ENCODE measurements around the gene STPG2.

Gene STPG2

GRCh38 chr4:98170035-98170434, 26.8 kb upstream of the STPG2 start:
- no peak for DNase-seq (ENCODE audit: low read depth)
- TF ChIP-seq MAX (IDR thresholded peaks at IDR 0.05; ENCODE audit: low read depth, low read length) (no peak), MYC (IDR thresholded peaks at IDR 0.05; ENCODE audit: low read depth, low read length) (no peak), POLR2A (IDR thresholded peaks at IDR 0.05; ENCODE audit: extremely low read depth, insufficient read length) (no peak), CTCF (IDR thresholded peaks at IDR 0.05; ENCODE audit: low read depth, low read length) (no peak)
- no peak overlapping the region for H3K4me3 ChIP-seq (ENCODE audit: low read depth, low read length)

- TF ChIP-seq MAX (IDR thresholded peaks at IDR 0.05; ENCODE audit: low read depth, low read length) = no peak
- TF ChIP-seq POLR2A (IDR thresholded peaks at IDR 0.05; ENCODE audit: extremely low read depth, insufficient read length) = no peak
- no peak overlapping the region for H3K4me3 ChIP-seq (ENCODE audit: low read depth, low read length)
- no peak for DNase-seq (ENCODE audit: low read depth)
These were observed 23.4 kb upstream of the STPG2 start for GRCh38 chr4:98166731-98167041.

- TF ChIP-seq MAX (IDR thresholded peaks at IDR 0.05; ENCODE audit: low read depth, low read length) (no peak), POLR2A (IDR thresholded peaks at IDR 0.05; ENCODE audit: extremely low read depth, insufficient read length) (no peak), CTCF (IDR thresholded peaks at IDR 0.05; ENCODE audit: low read depth, low read length) (no peak), MYC (IDR thresholded peaks at IDR 0.05; ENCODE audit: low read depth, low read length) (no peak)
- H3K4me3 ChIP-seq (ENCODE audit: low read depth, low read length) = no peak overlapping the region
- no peak for DNase-seq (ENCODE audit: low read depth)
These were observed 22.9 kb upstream of the STPG2 start for GRCh38 chr4:98166025-98166730.

GRCh38 chr4:98162696-98163095, 19.4 kb upstream of the STPG2 start:
- DNase-seq (ENCODE audit: low read depth) = no peak
- TF ChIP-seq POLR2A (IDR thresholded peaks at IDR 0.05; ENCODE audit: extremely low read depth, insufficient read length) = no peak
- TF ChIP-seq MAX (IDR thresholded peaks at IDR 0.05; ENCODE audit: low read depth, low read length) = no peak
- TF ChIP-seq MYC (IDR thresholded peaks at IDR 0.05; ENCODE audit: low read depth, low read length) = no peak
- TF ChIP-seq CTCF (IDR thresholded peaks at IDR 0.05; ENCODE audit: low read depth, low read length) = no peak
- no peak overlapping the region for H3K4me3 ChIP-seq (ENCODE audit: low read depth, low read length)

GRCh38 chr4:98151145-98151924, 8.1 kb upstream of the STPG2 start:
- TF ChIP-seq MYC (IDR thresholded peaks at IDR 0.05; ENCODE audit: low read depth, low read length) = no peak
- DNase-seq (ENCODE audit: low read depth) = peak; percentile 23
- H3K4me3 ChIP-seq (ENCODE audit: low read depth, low read length) = no peak overlapping the region

GRCh38 chr4:98150092-98150761, 7.0 kb upstream of the STPG2 start:
- DNase-seq (ENCODE audit: low read depth) = peak; percentile 8
- no peak overlapping the region for H3K4me3 ChIP-seq (ENCODE audit: low read depth, low read length)
- no peak for TF ChIP-seq MYC (IDR thresholded peaks at IDR 0.05; ENCODE audit: low read depth, low read length)
- no peak for TF ChIP-seq POLR2A (IDR thresholded peaks at IDR 0.05; ENCODE audit: extremely low read depth, insufficient read length)
- no peak for TF ChIP-seq MAX (IDR thresholded peaks at IDR 0.05; ENCODE audit: low read depth, low read length)
- TF ChIP-seq CTCF (IDR thresholded peaks at IDR 0.05; ENCODE audit: low read depth, low read length) = no peak

Measured in NB4 (cell line).